ENCODE measurements around the gene MAD2L2.

Gene MAD2L2

GRCh38 chr1:11626551-11626950 lies 54.4 kb downstream of the MAD2L2 start:
- DNase-seq = no peak
